H1 (cell line): ENCODE results near the gene MAPK4. TPM values are rescaled to one million over a fixed set of nuclear protein-coding genes. Genes with fewer than 3 reads are reported as not detected.

ENCODE experiments used
- CTCF ChIA-PET: fragments of 300-600 bp; sonication (Branson Sonifier 250); formaldehyde crosslinking; loops from one replicate; lab custom pipeline; 2021; ENCODE audit not compliant: partially characterized antibody; lab: Charles Lee
- POLR2A ChIA-PET: fragments of 300-600 bp; sonication (Branson Sonifier 250); formaldehyde crosslinking; loops from one replicate; lab custom pipeline; 2021; ENCODE audit warnings: inconsistent platforms; ENCODE audit not compliant: partially characterized antibody; lab: Charles Lee
- DNase-seq, 2 experiments: peaks; one replicate each; pipeline versions ENCODE4 v3.0.0 to v3.0.0-alpha.2; 2010 to 2022; ENCODE audit warnings: low spot score in 2 of 2, low read depth in 1 of 2, mixed read lengths in 1 of 2
- FAIRE-seq: peaks from 2 replicates; lab custom pipeline; 2011; peaks lifted over from hg19 to GRCh38; lab: Jason Lieb, UNC
- H2AFZ ChIP-seq: 2 replicates; pipeline ENCODE4 v1.8.1; 2012; ENCODE audit warnings: low read length, inconsistent platforms
- H2AK5ac ChIP-seq: 2 replicates; pipeline ENCODE4 v1.6.1; 2013; ENCODE audit warnings: low read depth, low read length
- H2BK120ac ChIP-seq: replicated peaks from 2 replicates; pipeline ENCODE3; 2013; ENCODE audit warnings: low read depth, low read length, inconsistent platforms
- H2BK12ac ChIP-seq: 2 replicates; pipeline ENCODE4 v1.6.1; 2013; ENCODE audit warnings: low read depth, low read length
- H2BK15ac ChIP-seq: 2 replicates; pipeline ENCODE4 v1.6.1; 2013; ENCODE audit warnings: low read length
- H2BK20ac ChIP-seq: 2 replicates; pipeline ENCODE4 v1.6.1; 2013; ENCODE audit warnings: low read length
- H2BK5ac ChIP-seq: 2 replicates; pipeline ENCODE4 v1.6.1; 2013; ENCODE audit warnings: low read depth, low read length
- H3K14ac ChIP-seq: 2 replicates; pipeline ENCODE4 v1.6.1; 2013; ENCODE audit warnings: inconsistent platforms; ENCODE audit not compliant: insufficient read length
- H3K18ac ChIP-seq: 2 replicates; pipeline ENCODE4 v1.6.1; 2013; ENCODE audit warnings: low read length; ENCODE audit errors: extremely low read depth
- H3K23ac ChIP-seq: 2 replicates; pipeline ENCODE4 v1.6.1; 2013; ENCODE audit warnings: inconsistent platforms; ENCODE audit not compliant: insufficient read length
- H3K23me2 ChIP-seq: 2 replicates; pipeline ENCODE4 v1.6.1; 2013; ENCODE audit warnings: low read depth, low read length
- H3K27ac ChIP-seq: 2 replicates; pipeline ENCODE4 v1.6.1; 2011; ENCODE audit warnings: low read depth, low read length, inconsistent platforms
- H3K27me3 ChIP-seq, 4 experiments: replicated peaks in 1 of 4; 1 replicate in 1 of 4; 2 replicates in 3 of 4; pipeline versions ENCODE4 v1.6.1 to v1.8.1; 2011 to 2013; ENCODE audit warnings: low read length in 3 of 4, mild to moderate bottlenecking in 3 of 4, inconsistent platforms in 2 of 4, mixed read lengths in 2 of 4, moderate library complexity in 1 of 4; ENCODE audit not compliant: control insufficient read depth in 3 of 4, insufficient read depth in 3 of 4; ENCODE audit errors: extremely low read depth in 1 of 4
- H3K36me3 ChIP-seq, 4 experiments: 2 replicates each; pipeline versions ENCODE4 v1.6.1 to v1.8.1; 2011 to 2013; ENCODE audit warnings: mild to moderate bottlenecking in 4 of 4, low read length in 3 of 4, moderate library complexity in 2 of 4, control low read depth in 1 of 4, inconsistent platforms in 1 of 4; ENCODE audit not compliant: insufficient read depth in 4 of 4, control insufficient read depth in 2 of 4
- H3K4ac ChIP-seq: replicated peaks from 2 replicates; pipeline ENCODE3; 2013; ENCODE audit warnings: low read length, low read depth, mixed read lengths, inconsistent platforms; ENCODE audit not compliant: insufficient read length
- H3K4me1 ChIP-seq, 4 experiments: replicated peaks in 1 of 4; 1 replicate in 1 of 4; 2 replicates in 3 of 4; pipeline versions ENCODE4 v1.6.1 to v1.8.1; 2011 to 2013; ENCODE audit warnings: low read length in 3 of 4, inconsistent platforms in 2 of 4, mixed read lengths in 1 of 4; ENCODE audit not compliant: insufficient read depth in 4 of 4, control insufficient read depth in 3 of 4
- H3K4me2 ChIP-seq, 2 experiments: 2 replicates each; pipeline versions ENCODE4 v1.6.1 to v1.8.1; 2011 to 2013; ENCODE audit warnings: low read depth in 2 of 2, low read length in 2 of 2, control low read depth in 1 of 2, inconsistent platforms in 1 of 2, mild to moderate bottlenecking in 1 of 2; ENCODE audit not compliant: insufficient read depth in 1 of 2
- H3K4me3 ChIP-seq, 4 experiments: fragments of 200-600, 300-600 bp in 1 of 4; sonication (generic), shearing (Covaris generic), sonication (Bioruptor Twin) in 1 of 4; 2 replicates each; pipeline versions ENCODE4 v1.5.1 to v1.8.1; 2011 to 2016; ENCODE audit warnings: low read length in 4 of 4, low read depth in 3 of 4, control low read depth in 2 of 4, inconsistent platforms in 2 of 4, mild to moderate bottlenecking in 2 of 4, mixed read lengths in 1 of 4, moderate library complexity in 1 of 4; ENCODE audit not compliant: insufficient read depth in 2 of 4; ENCODE audit errors: extremely low read depth in 1 of 4
- H3K56ac ChIP-seq: replicated peaks from 2 replicates; pipeline ENCODE3; 2013; ENCODE audit warnings: low read depth, mild to moderate bottlenecking, mixed read lengths, low read length, inconsistent platforms; ENCODE audit not compliant: insufficient read length
- H3K79me1 ChIP-seq: 2 replicates; pipeline ENCODE4 v1.6.1; 2013; ENCODE audit warnings: low read depth, low read length, control low read depth
- H3K79me2 ChIP-seq, 2 experiments: 2 replicates each; pipeline versions ENCODE4 v1.6.1 to v1.8.1; 2012 to 2013; ENCODE audit warnings: low read length in 2 of 2, mild to moderate bottlenecking in 2 of 2, inconsistent platforms in 1 of 2; ENCODE audit not compliant: insufficient read depth in 2 of 2, control insufficient read depth in 1 of 2
- H3K9ac ChIP-seq, 4 experiments: replicated peaks in 1 of 4; 1 replicate in 1 of 4; 2 replicates in 3 of 4; pipeline versions ENCODE4 v1.6.1 to v1.8.1; 2011 to 2013; ENCODE audit warnings: low read depth in 3 of 4, low read length in 3 of 4, control low read depth in 2 of 4, mild to moderate bottlenecking in 2 of 4, moderate library complexity in 2 of 4, inconsistent platforms in 1 of 4; ENCODE audit errors: extremely low read depth in 1 of 4
- H3K9me3 ChIP-seq, 2 experiments: 2 replicates each; pipeline versions ENCODE4 v1.6.1 to v1.8.1; 2012 to 2013; ENCODE audit warnings: mild to moderate bottlenecking in 2 of 2, moderate library complexity in 2 of 2, control low read depth in 1 of 2, inconsistent platforms in 1 of 2, low read depth in 1 of 2, low read length in 1 of 2, mixed read lengths in 1 of 2; ENCODE audit not compliant: insufficient read depth in 2 of 2
- H4K20me1 ChIP-seq, 2 experiments: replicated peaks in 1 of 2; 2 replicates each; pipeline versions ENCODE3 to v1.8.1; 2011 to 2013; ENCODE audit warnings: inconsistent platforms in 2 of 2, low read length in 2 of 2, mild to moderate bottlenecking in 1 of 2; ENCODE audit not compliant: insufficient read depth in 2 of 2, control insufficient read depth in 1 of 2
- H4K5ac ChIP-seq: 2 replicates; pipeline ENCODE4 v1.6.1; 2013; ENCODE audit warnings: low read length, low read depth, mixed read lengths, inconsistent platforms; ENCODE audit not compliant: insufficient read length
- H4K8ac ChIP-seq: 2 replicates; pipeline ENCODE4 v1.8.0; 2013; ENCODE audit warnings: mild to moderate bottlenecking, moderate library complexity, low read length, inconsistent platforms; ENCODE audit not compliant: insufficient read depth; ENCODE audit errors: extremely low read depth
- H4K91ac ChIP-seq: replicated peaks from 2 replicates; pipeline ENCODE3; 2013; ENCODE audit warnings: low read length, mixed read lengths, inconsistent platforms; ENCODE audit not compliant: insufficient read length
- ATF2 ChIP-seq: IDR thresholded peaks from 2 replicates; pipeline ENCODE4 v1.6.1; 2012; ENCODE audit warnings: low read length, inconsistent platforms
- CBX8 ChIP-seq: fragments of 300-800, 300-1000 bp; sonication (generic); IDR thresholded peaks from 2 replicates; pipeline ENCODE4 v1.7.1; 2016; ENCODE audit warnings: low read depth, low read length, borderline replicate concordance
- CHD1 ChIP-seq: IDR thresholded peaks from 2 replicates; pipeline ENCODE4 v1.6.1; 2012; ENCODE audit warnings: low read depth, low read length, improper control_type of control experiment
- CREB1 ChIP-seq: IDR thresholded peaks from 2 replicates; pipeline ENCODE4 v1.6.1; 2012; ENCODE audit warnings: inconsistent platforms
- CTCF ChIP-seq, 3 experiments: IDR thresholded peaks; 1 replicate in 2 of 3; 2 replicates in 1 of 3; pipeline versions ENCODE4 v1.5.1 to v1.6.1; 2011; ENCODE audit warnings: low read length in 3 of 3, mild to moderate bottlenecking in 3 of 3, inconsistent platforms in 2 of 3, low read depth in 1 of 3, moderate library complexity in 1 of 3; ENCODE audit not compliant: insufficient read depth in 1 of 3; ENCODE audit errors: control extremely low read depth in 1 of 3
- POLR2AphosphoS5 ChIP-seq: IDR thresholded peaks from 2 replicates; pipeline ENCODE4 v1.6.1; 2011; ENCODE audit warnings: low read depth, low read length
- RXRA ChIP-seq: IDR thresholded peaks from 2 replicates; pipeline ENCODE4 v1.6.1; 2011; ENCODE audit warnings: low read depth, mild to moderate bottlenecking, low read length, moderate library complexity; ENCODE audit not compliant: insufficient read depth
- SIN3A ChIP-seq, 2 experiments: IDR thresholded peaks in 1 of 2; conservative IDR thresholded peaks in 1 of 2; 2 replicates each; pipeline ENCODE4 v1.6.1; 2011 to 2012; ENCODE audit warnings: low read length in 2 of 2, improper control_type of control experiment in 1 of 2, low read depth in 1 of 2, mild to moderate bottlenecking in 1 of 2
- WGBS, 2 experiments: shearing (Covaris generic) in 1 of 2; methylation state at CpG; one replicate each; pipeline versions ENCODE4 v1.1.6 to v1.1.7; 2013 to 2015; ENCODE audit warnings: low lambda C conversion rate in 2 of 2, mixed read lengths in 2 of 2, inconsistent platforms in 1 of 2, low coverage in 1 of 2, missing lambda C conversion rate in 1 of 2; ENCODE audit not compliant: insufficient replicate concordance in 2 of 2, insufficient coverage in 1 of 2, insufficient read length in 1 of 2; ENCODE audit errors: extremely low coverage in 1 of 2, missing lambda C conversion rate in 1 of 2; 5-methylcytosine and 5-hydroxymethylcytosine counted together
- polyA plus RNA-seq, 7 experiments: library from polyadenylated mRNA; depleted of rRNA in 3 of 7; stranded (reverse) in 5 of 7; unstranded in 2 of 7; fragments of >200 nt in 5 of 7; fragments of 200-250 nt in 2 of 7; gene quantifications; 1 replicate in 5 of 7; 2 replicates in 1 of 7; 4 replicates in 1 of 7; pipeline versions ENCODE4 v1.2.1 to v1.2.3, GENCODE V29; 2011 to 2013; ENCODE audit warnings: missing spikeins in 2 of 7, mixed read lengths in 2 of 7
- total RNA-seq: library from RNA; stranded (reverse); fragmentation: NEBNext Ultra II Directional; extraction: Animal tissue kit (Norgen Biotek cat#: 25700); gene quantifications from 2 replicates; pipeline ENCODE4 v1.2.1, GENCODE V29; 2021

MAPK4 gene
- total and polyA plus RNA-seq, 2 of the 8 experiments (the other 6 are each of a cell fraction or from before 2014, with no cell fraction given) = 3.2 to 3.7 TPM

DNA sequence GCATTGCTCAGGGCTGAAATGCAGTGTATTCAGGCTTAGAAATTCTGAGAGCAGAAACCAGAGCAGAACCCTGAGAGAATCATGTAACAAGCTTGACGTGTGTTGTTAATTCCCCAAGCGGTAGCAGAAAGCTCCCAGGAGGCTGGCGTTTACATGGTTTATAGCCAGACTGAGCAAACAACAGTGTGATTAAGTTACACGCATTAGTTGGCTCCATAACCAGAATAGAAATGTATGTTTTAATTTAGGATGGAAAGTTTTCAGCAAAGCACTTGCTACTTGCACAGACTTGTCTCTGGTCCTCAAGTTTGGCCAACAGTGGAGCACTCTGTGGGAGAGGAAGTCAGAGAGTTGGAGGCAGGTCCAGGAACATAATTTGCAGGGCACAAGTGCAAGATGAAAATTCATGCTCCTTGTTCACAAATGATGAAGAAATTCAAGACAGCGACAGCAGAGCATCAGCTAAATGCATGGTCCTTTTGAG lies 69.3 kb downstream of the MAPK4 start:
- Histone ChIP-seq H3K4me3 (no peak overlapping the region), H2BK120ac (no peak overlapping the region), H3K36me3 (no peaks in the 10 kb centered on the region), H2AFZ (no peak overlapping the region), H3K9ac (no peak overlapping the region), H3K4ac (no peak overlapping the region), H2BK12ac (no peak overlapping the region), H4K91ac (no peak overlapping the region), H3K23me2 (no peaks in the 10 kb centered on the region; the same call in 1 of the 2 replicates), H3K27me3 (no peaks in the 10 kb centered on the region; a peak in 1 of 7 replicates), H2BK20ac (no peak overlapping the region), H2BK5ac (no peak overlapping the region), H3K18ac (no peak overlapping the region), H3K27ac (no peak overlapping the region), H3K79me2 (no peaks in the 10 kb centered on the region), H3K4me2 (no peak overlapping the region), H4K8ac (no peak overlapping the region), H4K5ac (no peak overlapping the region), H3K56ac (no peak overlapping the region), H4K20me1 (no peaks in the 10 kb centered on the region), H3K79me1 (no peaks in the 10 kb centered on the region), H2AK5ac (no peak overlapping the region), H3K14ac (no peak overlapping the region), H3K23ac (no peak overlapping the region), H2BK15ac (no peak overlapping the region), H3K4me1 (peaks cover 0 to 10% (median 1%) of the 10 kb centered on the region in 4 experiments; a peak in 3 of 7 replicates), H3K9me3 (no peaks in the 10 kb centered on the region)
- ChIA-PET POLR2A (no interaction called here), CTCF (interaction anchor here (1.3 to 2.4 kb wide), 2 partner anchors 16 to 17 kb away, joined by 4 to 14 read pairs; no protein-coding TSS in a partner anchor)
- FAIRE-seq = no peak
- WGBS, 2 experiments = 93% methylated on average over 5 of the region's 5 CpGs; no CpG with 5 or more reads in 1 of the 2 experiments
- TF ChIP-seq POLR2AphosphoS5 (no peak), RXRA (no peak), ATF2 (no peak), CTCF (IDR thresholded peaks at IDR 0.05; ENCODE audit: control extremely low read depth in 1 of 3, insufficient read depth in 1 of 3, low read depth in 1 of 3, low read length in 3 of 3) (no peak), CREB1 (no peak), CHD1 (no peak), CBX8 (no peak), SIN3A (conservative IDR thresholded peaks at IDR 0.05 in 1 of 2, IDR thresholded peaks at IDR 0.05 in 1 of 2; ENCODE audit: low read depth in 1 of 2, low read length in 2 of 2) (no peak)
- DNase-seq = no peak
